DND-41 (cell line): Measurements from ENCODE around the gene IGFBP1.

ENCODE experiments used
- CTCF ChIP-seq: IDR thresholded peaks from 2 replicates; pipeline ENCODE4 v1.5.1; 2012; ENCODE audit warnings: borderline replicate concordance, low read length, moderate library complexity, mild to moderate bottlenecking; ENCODE audit not compliant: poor library complexity, severe bottlenecking; ENCODE audit errors: extremely low read depth
- EZH2 ChIP-seq: IDR thresholded peaks from 3 replicates; pipeline ENCODE4 v1.6.1; 2012; ENCODE audit warnings: borderline replicate concordance, low read depth, mild to moderate bottlenecking, moderate library complexity, low read length, inconsistent platforms; ENCODE audit not compliant: severe bottlenecking

GRCh38 chr7:45912972-45913371 is 24.7 kb downstream of the IGFBP1 start:
- no peak for TF ChIP-seq CTCF
- TF ChIP-seq EZH2 = no peak
